Measurements from ENCODE around the gene STK39. TPM values are rescaled to one million over a fixed set of nuclear protein-coding genes. Genes with fewer than 3 reads are reported as not detected.
A peak's percentile ranks its signal among the peaks of the same experiment; 100 is the strongest.

STK39 gene
- total and polyA plus RNA-seq, 2 of the 4 experiments (the other 2 are of a cell fraction): 11.8 to 16.4 TPM

DNA sequence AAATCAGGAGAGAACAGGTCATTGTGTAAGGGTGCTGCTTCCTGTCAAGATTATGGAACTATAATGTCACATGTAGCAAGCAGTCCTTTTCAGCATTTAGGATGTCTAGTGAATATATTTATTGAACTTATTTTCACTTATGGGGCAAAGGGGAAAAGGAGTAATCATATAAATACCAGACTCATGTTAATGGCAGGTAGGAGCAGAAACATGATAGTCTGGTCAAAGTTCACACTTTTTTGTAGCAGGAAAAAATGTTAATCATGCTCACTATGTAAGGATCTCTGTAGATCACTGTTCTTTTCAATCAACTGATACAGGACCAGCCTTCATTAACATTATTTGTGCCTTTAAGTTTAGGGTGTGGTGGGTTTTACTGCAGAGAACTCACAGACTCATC lies 219.0 kb downstream of the STK39 start (continued):
- TF ChIP-seq NFE2L2 (IDR thresholded peaks at IDR 0.05; ENCODE audit: low read depth, low read length): no peak
- TF ChIP-seq FOS (IDR thresholded peaks at IDR 0.05; ENCODE audit: low read depth, low read length): no peak
- TF ChIP-seq RAD21 (IDR thresholded peaks at IDR 0.05; ENCODE audit: low read length): no peak
- TF ChIP-seq SMC3 (IDR thresholded peaks at IDR 0.05; ENCODE audit: low read depth, low read length): no peak
- TF ChIP-seq POLR2A (IDR thresholded peaks at IDR 0.05; ENCODE audit: low read depth, low read length): no peak
- no peak for TF ChIP-seq MAFK (IDR thresholded peaks at IDR 0.05; ENCODE audit: low read depth, low read length)
- no peak for TF ChIP-seq CEBPB (IDR thresholded peaks at IDR 0.05; ENCODE audit: low read depth, low read length)

DNA sequence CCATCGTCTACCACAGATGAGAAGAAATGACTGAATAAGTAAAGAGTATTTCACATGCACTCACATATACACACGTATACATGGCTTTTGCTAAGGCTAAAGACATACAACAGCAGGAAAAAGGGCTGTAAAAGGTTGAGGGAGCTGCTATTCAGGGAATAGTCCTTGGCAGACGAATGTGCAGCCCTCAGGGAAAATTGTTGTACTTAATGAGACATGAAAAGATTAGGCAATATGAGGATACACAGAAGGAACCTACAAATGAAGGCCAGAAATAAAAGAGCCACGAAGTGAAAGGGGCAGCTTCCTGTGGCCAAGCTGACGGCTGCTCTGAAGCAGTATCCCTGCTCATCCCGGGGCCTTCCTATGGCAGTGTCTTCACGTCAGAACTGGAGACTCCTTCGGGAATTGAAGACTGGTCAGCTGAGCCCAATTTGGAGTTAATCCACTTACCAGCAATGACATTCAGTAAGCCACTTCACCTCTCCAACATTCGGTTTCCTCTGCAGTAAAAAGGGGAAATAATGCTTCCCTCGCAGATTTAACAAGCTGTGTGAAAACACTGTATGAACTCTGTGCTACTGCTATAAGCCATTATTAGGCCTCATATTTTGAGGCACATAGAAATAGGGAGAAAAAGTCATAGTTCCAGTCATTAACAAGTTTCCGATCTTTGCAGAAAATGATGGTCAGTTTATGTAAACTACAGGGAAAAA lies 221.8 kb downstream of the STK39 start:
- Histone ChIP-seq H3K4me3 (ENCODE audit: insufficient read depth, low read depth, low read length) (no peak overlapping the region), H3K18ac (ENCODE audit: low read depth, low read length) (no peak overlapping the region), H2AK9ac (replicated peaks; ENCODE audit: low read depth, low read length, poor library complexity) (no peak overlapping the region), H3K4ac (ENCODE audit: low read depth, low read length) (no peak overlapping the region), H3K36me3 (ENCODE audit: control insufficient read depth, insufficient read depth, low read length) (peaks cover 7% of the 10 kb centered on the region), H4K91ac (ENCODE audit: insufficient read depth, low read depth, low read length) (peak overlapping the region; percentile 19; the same call in 1 of the 2 replicates), H2BK120ac (ENCODE audit: low read depth, low read length) (no peak overlapping the region), H3K4me1 (ENCODE audit: control insufficient read depth, insufficient read depth, low read length) (peaks cover 8% of the 10 kb centered on the region), H3K79me1 (ENCODE audit: low read depth in 1 of 2, low read length in 2 of 2) (peaks cover 11 to 46% of the 10 kb centered on the region in 2 experiments), H3K4me2 (ENCODE audit: low read depth, low read length) (no peak overlapping the region), H2AFZ (replicated peaks; ENCODE audit: low read length, poor library complexity) (no peak overlapping the region), H3K27me3 (ENCODE audit: control insufficient read depth, insufficient read depth, low read length) (no peaks in the 10 kb centered on the region), H2BK15ac (ENCODE audit: low read depth, low read length) (no peak overlapping the region), H3K56ac (ENCODE audit: extremely low read depth, insufficient read depth, low read length) (no peak overlapping the region), H3K9me3 (ENCODE audit: control insufficient read depth, insufficient read depth, low read length) (no peaks in the 10 kb centered on the region), H4K20me1 (ENCODE audit: insufficient read depth, low read length) (no peaks in the 10 kb centered on the region), H3K9ac (ENCODE audit: low read depth, low read length) (no peak overlapping the region), H3K9me1 (ENCODE audit: insufficient read depth, low read length) (peaks cover 3% of the 10 kb centered on the region; the same call in 1 of the 2 replicates), H4K8ac (ENCODE audit: low read depth in 2 of 2, low read length in 2 of 2) (no peak overlapping the region), H4K5ac (ENCODE audit: low read depth, low read length) (no peak overlapping the region; the same call in 1 of the 2 replicates), H2BK5ac (ENCODE audit: low read depth, low read length, poor library complexity, severe bottlenecking) (no peak overlapping the region), H2AK5ac (ENCODE audit: low read depth, low read length) (no peak overlapping the region), H3K14ac (replicated peaks; ENCODE audit: low read depth, low read length) (no peak overlapping the region), H3K23ac (ENCODE audit: low read depth, low read length) (no peak overlapping the region), H2BK20ac (ENCODE audit: low read depth, low read length) (no peak overlapping the region), H3K27ac (ENCODE audit: insufficient read depth, low read length) (no peak overlapping the region)
- WGBS, 2 experiments (ENCODE audit: extremely low coverage in 2 of 2, insufficient read length in 1 of 2): 80% methylated on average over 4 of the region's 11 CpGs; no CpG with 5 or more reads in 1 of the 2 experiments
- CTCF ChIA-PET: no interaction called here
- BruUV-seq (replicated peaks): no TSS peak
- in situ Hi-C loops (cut with MboI; ENCODE audit: low sequenced_read_pairs) (no loop called here), intact Hi-C loops (cut with micrococcal nuclease) (no loop called here), dilution Hi-C loops (cut with HindIII; ENCODE audit: low sequenced_read_pairs, unreplicated experiment) (no loop called here)
- ATAC-seq (ENCODE audit: low read depth): no peak
- no peak for DNase-seq
- POLR2A ChIA-PET (ENCODE audit: unreplicated experiment): no interaction called here
- no peak for TF ChIP-seq MXI1 (IDR thresholded peaks at IDR 0.05; ENCODE audit: borderline replicate concordance, low read depth, low read length)
- TF ChIP-seq SMC3 (IDR thresholded peaks at IDR 0.05; ENCODE audit: low read depth, low read length): no peak
- TF ChIP-seq RFX5 (IDR thresholded peaks at IDR 0.05; ENCODE audit: low read depth, low read length): no peak
- no peak for TF ChIP-seq RCOR1 (IDR thresholded peaks at IDR 0.05; ENCODE audit: insufficient replicate concordance, low read length)
- TF ChIP-seq MAZ (IDR thresholded peaks at IDR 0.05; ENCODE audit: borderline replicate concordance, low read depth, low read length): no peak
- no peak for TF ChIP-seq MAFK (IDR thresholded peaks at IDR 0.05; ENCODE audit: low read depth, low read length)
- TF ChIP-seq RAD21 (IDR thresholded peaks at IDR 0.05; ENCODE audit: low read length): no peak
- TF ChIP-seq NFE2L2 (IDR thresholded peaks at IDR 0.05; ENCODE audit: low read depth, low read length): no peak
- no peak for TF ChIP-seq POLR2A (IDR thresholded peaks at IDR 0.05; ENCODE audit: low read depth, low read length)
- no peak for TF ChIP-seq BHLHE40 (IDR thresholded peaks at IDR 0.05; ENCODE audit: low read depth, low read length)
- TF ChIP-seq, protein P1, sequence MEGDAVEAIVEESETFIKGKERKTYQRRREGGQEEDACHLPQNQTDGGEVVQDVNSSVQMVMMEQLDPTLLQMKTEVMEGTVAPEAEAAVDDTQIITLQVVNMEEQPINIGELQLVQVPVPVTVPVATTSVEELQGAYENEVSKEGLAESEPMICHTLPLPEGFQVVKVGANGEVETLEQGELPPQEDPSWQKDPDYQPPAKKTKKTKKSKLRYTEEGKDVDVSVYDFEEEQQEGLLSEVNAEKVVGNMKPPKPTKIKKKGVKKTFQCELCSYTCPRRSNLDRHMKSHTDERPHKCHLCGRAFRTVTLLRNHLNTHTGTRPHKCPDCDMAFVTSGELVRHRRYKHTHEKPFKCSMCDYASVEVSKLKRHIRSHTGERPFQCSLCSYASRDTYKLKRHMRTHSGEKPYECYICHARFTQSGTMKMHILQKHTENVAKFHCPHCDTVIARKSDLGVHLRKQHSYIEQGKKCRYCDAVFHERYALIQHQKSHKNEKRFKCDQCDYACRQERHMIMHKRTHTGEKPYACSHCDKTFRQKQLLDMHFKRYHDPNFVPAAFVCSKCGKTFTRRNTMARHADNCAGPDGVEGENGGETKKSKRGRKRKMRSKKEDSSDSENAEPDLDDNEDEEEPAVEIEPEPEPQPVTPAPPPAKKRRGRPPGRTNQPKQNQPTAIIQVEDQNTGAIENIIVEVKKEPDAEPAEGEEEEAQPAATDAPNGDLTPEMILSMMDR (conservative IDR thresholded peaks at IDR 0.05; ENCODE audit: low read depth, low read length): no peak
- TF ChIP-seq CEBPB (IDR thresholded peaks at IDR 0.05; ENCODE audit: low read depth, low read length): no peak
- no peak for TF ChIP-seq FOS (IDR thresholded peaks at IDR 0.05; ENCODE audit: low read depth, low read length)
- TF ChIP-seq, protein P2, sequence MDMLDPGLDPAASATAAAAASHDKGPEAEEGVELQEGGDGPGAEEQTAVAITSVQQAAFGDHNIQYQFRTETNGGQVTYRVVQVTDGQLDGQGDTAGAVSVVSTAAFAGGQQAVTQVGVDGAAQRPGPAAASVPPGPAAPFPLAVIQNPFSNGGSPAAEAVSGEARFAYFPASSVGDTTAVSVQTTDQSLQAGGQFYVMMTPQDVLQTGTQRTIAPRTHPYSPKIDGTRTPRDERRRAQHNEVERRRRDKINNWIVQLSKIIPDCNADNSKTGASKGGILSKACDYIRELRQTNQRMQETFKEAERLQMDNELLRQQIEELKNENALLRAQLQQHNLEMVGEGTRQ (IDR thresholded peaks at IDR 0.05; ENCODE audit: low read depth, low read length): no peak
